Neural cell (in vitro differentiated cells): Measurements from ENCODE around the gene SLC6A8. TPM values are rescaled to one million over a fixed set of nuclear protein-coding genes. Genes with fewer than 3 reads are reported as not detected.
"Not testable (repeated sequence)": the region's sequence is repeated elsewhere in the genome, so short reads cannot be mapped to it uniquely, and the experiment has no call there.

Experiments used
- H2AFZ ChIP-seq: fragments of 200-600, 300-800 bp; sonication (generic), shearing (Covaris generic); 2 replicates; pipeline ENCODE4 v1.6.0; 2014; ENCODE audit warnings: low read depth, mild to moderate bottlenecking, antibody characterized with exemption, low read length, moderate library complexity
- H3F3A ChIP-seq: fragments of 200-600 bp; shearing (Covaris generic); 2 replicates; pipeline ENCODE4 v1.6.1; 2016; ENCODE audit warnings: mild to moderate bottlenecking, moderate library complexity, mixed read lengths, antibody characterized with exemption, low read length; ENCODE audit not compliant: insufficient read depth, poor library complexity, severe bottlenecking
- H3K27ac ChIP-seq: fragments of 200-600, 300-800 bp; sonication (generic), shearing (Covaris generic); 2 replicates; pipeline ENCODE4 v1.5.1; 2014; ENCODE audit warnings: mild to moderate bottlenecking, low read length, moderate library complexity
- H3K27me3 ChIP-seq: fragments of 300-800, 200-600 bp; sonication (generic), shearing (Covaris generic); 2 replicates; pipeline ENCODE4 v1.6.0; 2014; ENCODE audit warnings: mild to moderate bottlenecking, low read depth, low read length, moderate library complexity; ENCODE audit not compliant: insufficient read depth
- H3K36me3 ChIP-seq: fragments of 300-800, 200-600 bp; sonication (generic), shearing (Covaris generic); 2 replicates; pipeline ENCODE4 v1.5.1; 2014; ENCODE audit warnings: mild to moderate bottlenecking, antibody characterized with exemption, low read length, moderate library complexity; ENCODE audit not compliant: insufficient read depth
- H3K4me2 ChIP-seq: fragments of 300-800, 200-600 bp; sonication (generic), shearing (Covaris generic); 2 replicates; pipeline ENCODE4 v1.6.0; 2014; ENCODE audit warnings: mild to moderate bottlenecking, low read length
- H3K4me3 ChIP-seq: fragments of 300-800, 200-600 bp; sonication (generic), shearing (Covaris generic); 2 replicates; pipeline ENCODE4 v1.5.1; 2014; ENCODE audit warnings: mild to moderate bottlenecking, low read length, moderate library complexity
- H3K79me2 ChIP-seq: fragments of 200-600 bp; shearing (Covaris generic); replicated peaks from 2 replicates; pipeline ENCODE4 v1.6.0; 2014; ENCODE audit warnings: mild to moderate bottlenecking, low read length, moderate library complexity; ENCODE audit not compliant: insufficient read depth
- H3K9ac ChIP-seq: fragments of 300-800, 200-600 bp; sonication (generic), shearing (Covaris generic); 2 replicates; pipeline ENCODE4 v1.6.1; 2016; ENCODE audit warnings: mild to moderate bottlenecking, low read length, mixed read lengths
- H3K9me2 ChIP-seq: fragments of 200-600 bp; shearing (Covaris generic); 2 replicates; pipeline ENCODE4 v1.6.1; 2016; ENCODE audit warnings: mild to moderate bottlenecking, low read length, mixed read lengths; ENCODE audit not compliant: insufficient read depth
- H3K9me3 ChIP-seq: fragments of 200-600, 300-800 bp; sonication (generic), shearing (Covaris generic); 2 replicates; pipeline ENCODE4 v1.6.1; 2016; ENCODE audit warnings: mild to moderate bottlenecking, mixed run types, low read length, moderate library complexity, mixed read lengths
- H4K20me1 ChIP-seq: fragments of 200-600 bp; shearing (Covaris generic); 2 replicates; pipeline ENCODE4 v1.6.1; 2016; ENCODE audit warnings: mild to moderate bottlenecking, mixed run types; ENCODE audit not compliant: insufficient read depth
- CTCF ChIP-seq: fragments of 450-650 bp; IDR thresholded peaks from 2 replicates; pipeline ENCODE4 v1.5.1; 2014; ENCODE audit warnings: antibody characterized with exemption, mild to moderate bottlenecking, moderate library complexity; ENCODE audit not compliant: poor library complexity, severe bottlenecking
- EP300 ChIP-seq: fragments of 450-650 bp; conservative IDR thresholded peaks from 2 replicates; pipeline ENCODE4 v1.6.1; 2014; ENCODE audit warnings: antibody characterized with exemption, mild to moderate bottlenecking, moderate library complexity; ENCODE audit not compliant: poor library complexity, severe bottlenecking
- EZH2 ChIP-seq: fragments of 200-600, 300-800 bp; shearing (Covaris generic), sonication (generic); IDR thresholded peaks from 2 replicates; pipeline ENCODE4 v1.6.1; 2014; ENCODE audit warnings: antibody characterized with exemption, low read length, borderline replicate concordance, mild to moderate bottlenecking; ENCODE audit not compliant: insufficient read depth, poor library complexity, severe bottlenecking
- MXI1 ChIP-seq: fragments of 450-650 bp; conservative IDR thresholded peaks from 2 replicates; pipeline ENCODE4 v1.6.1; 2014; ENCODE audit warnings: antibody characterized with exemption, mild to moderate bottlenecking; ENCODE audit not compliant: poor library complexity, severe bottlenecking
- POLR2AphosphoS5 ChIP-seq: IDR thresholded peaks from 2 replicates; pipeline ENCODE4 v1.6.1; 2012
- RAD21 ChIP-seq: fragments of 450-650 bp; conservative IDR thresholded peaks from 2 replicates; pipeline ENCODE4 v1.6.1; 2014; ENCODE audit warnings: antibody characterized with exemption, mild to moderate bottlenecking, moderate library complexity
- REST ChIP-seq: IDR thresholded peaks from 2 replicates; pipeline ENCODE4 v1.6.1; 2012; ENCODE audit warnings: borderline replicate concordance
- SMC3 ChIP-seq: fragments of 450-650 bp; conservative IDR thresholded peaks from 2 replicates; pipeline ENCODE4 v1.6.1; 2014; ENCODE audit warnings: antibody characterized with exemption, mild to moderate bottlenecking, moderate library complexity; ENCODE audit not compliant: poor library complexity
- TAF1 ChIP-seq: IDR thresholded peaks from 2 replicates; pipeline ENCODE4 v1.6.1; 2012; ENCODE audit warnings: low read depth
- polyA plus RNA-seq: library from polyadenylated mRNA; depleted of rRNA; stranded (reverse); fragments of >200 nt; gene quantifications from 2 replicates; pipeline ENCODE4 v1.2.3, GENCODE V29; 2014

The SLC6A8 gene
- polyA plus RNA-seq, 1 donor from 2014 or later, result 36.4 TPM

GRCh38 chrX:153703036-153703370, 15.3 kb downstream of the SLC6A8 start:
- H3K9me3 ChIP-seq, result no peaks in the 10 kb centered on the region
- H4K20me1 ChIP-seq, result no peaks in the 10 kb centered on the region
- no peak overlapping the region for H3K27ac ChIP-seq
- TF ChIP-seq EZH2 (no peak), CTCF (no peak), MXI1 (no peak), REST (no peak), SMC3 (no peak), POLR2AphosphoS5 (no peak), TAF1 (no peak), EP300 (no peak)
- H3K4me3 ChIP-seq, result no peak overlapping the region
- no peaks in the 10 kb centered on the region for H3K27me3 ChIP-seq
- H2AFZ ChIP-seq, result no peak overlapping the region
- no peaks in the 10 kb centered on the region for H3K9me2 ChIP-seq
- H3K4me2 ChIP-seq, result no peak overlapping the region
- no peaks in the 10 kb centered on the region for H3K79me2 ChIP-seq
- no peaks in the 10 kb centered on the region for H3F3A ChIP-seq
- no peaks in the 10 kb centered on the region for H3K36me3 ChIP-seq
- no peak overlapping the region for H3K9ac ChIP-seq

- no peaks in the 10 kb centered on the region for H3K36me3 ChIP-seq
- no peak overlapping the region for H3K4me2 ChIP-seq
- TF ChIP-seq TAF1 (no peak), MXI1 (no peak), SMC3 (no peak), RAD21 (no peak), EZH2 (no peak)
- H3K27ac ChIP-seq, result no peak overlapping the region
- H3K27me3 ChIP-seq, result no peaks in the 10 kb centered on the region
- no peak overlapping the region for H2AFZ ChIP-seq
- H4K20me1 ChIP-seq, result no peaks in the 10 kb centered on the region
- H3K79me2 ChIP-seq, result no peaks in the 10 kb centered on the region
- no peak overlapping the region for H3K9ac ChIP-seq
- no peaks in the 10 kb centered on the region for H3K9me3 ChIP-seq
- no peaks in the 10 kb centered on the region for H3K9me2 ChIP-seq
- no peak overlapping the region for H3K4me3 ChIP-seq
- H3F3A ChIP-seq, result no peaks in the 10 kb centered on the region
These were observed 16.3 kb downstream of the SLC6A8 start for GRCh38 chrX:153704021-153704526.

GRCh38 chrX:153704631-153705402, 17.1 kb downstream of the SLC6A8 start:
- not testable (repeated sequence) for H3K27me3 ChIP-seq, H2AFZ ChIP-seq, H3K4me2 ChIP-seq, H3K27ac ChIP-seq, H3K4me3 ChIP-seq, H3K9me3 ChIP-seq, H3K9ac ChIP-seq, H3K9me2 ChIP-seq, H4K20me1 ChIP-seq, H3F3A ChIP-seq, H3K79me2 ChIP-seq, H3K36me3 ChIP-seq

- H3K27me3 ChIP-seq, H3K4me3 ChIP-seq, H3K9ac ChIP-seq, H3K9me2 ChIP-seq, H3K27ac ChIP-seq, H3F3A ChIP-seq, H3K9me3 ChIP-seq, H4K20me1 ChIP-seq, H3K4me2 ChIP-seq, H3K36me3 ChIP-seq, H2AFZ ChIP-seq, H3K79me2 ChIP-seq: not testable (repeated sequence)
These were observed 17.8 kb downstream of the SLC6A8 start for GRCh38 chrX:153705403-153706060.
